GM18517 (cell line): Measurements from ENCODE around the gene SPSB2.

Source experiments
- ATAC-seq: cut with Tn5 transposase; IDR thresholded peaks from one replicate; pipeline ENCODE4 v1.9.1; 2021; ENCODE audit warnings: mild to moderate bottlenecking, moderate library complexity; ENCODE audit not compliant: unreplicated experiment

The SPSB2 gene

GRCh38 chr12:6853626-6854025 lies 19.5 kb downstream of the SPSB2 start:
- no peak for ATAC-seq

DNA sequence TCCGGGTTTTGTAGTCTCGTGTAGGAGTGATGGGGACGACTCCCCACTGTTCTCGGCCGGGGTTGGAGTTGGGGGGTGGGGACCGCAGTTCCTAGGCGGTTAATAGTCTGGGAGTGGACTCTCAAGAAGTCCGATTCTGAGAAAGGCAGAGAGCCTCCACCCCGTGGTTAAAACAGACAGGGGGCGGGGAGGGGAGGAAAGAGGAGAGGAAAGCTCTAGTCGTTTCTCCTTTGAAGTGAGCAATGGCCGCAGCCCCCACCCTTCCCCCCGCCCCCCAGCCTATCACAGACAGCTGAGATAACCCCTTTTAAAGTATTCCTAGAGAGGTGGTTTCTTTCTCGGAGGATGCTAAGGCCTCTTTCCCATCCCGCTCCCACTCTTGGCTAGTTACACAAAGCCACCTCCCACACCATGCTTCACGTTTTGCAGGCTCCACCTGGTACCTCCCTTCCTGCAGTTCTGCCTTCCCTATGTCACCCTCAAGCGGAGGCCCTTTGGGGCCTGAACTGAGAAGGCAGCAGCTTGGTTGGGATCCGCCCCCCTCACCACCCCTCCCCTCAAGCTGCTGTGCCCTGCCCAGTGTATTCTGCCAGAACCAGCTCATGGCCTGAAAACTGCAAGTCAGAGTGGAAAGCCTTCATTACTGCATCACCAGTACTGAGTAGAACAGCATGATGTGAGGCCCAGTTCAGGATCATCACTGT lies 20.3 kb downstream of the SPSB2 start:
- ATAC-seq, result no peak

DNA sequence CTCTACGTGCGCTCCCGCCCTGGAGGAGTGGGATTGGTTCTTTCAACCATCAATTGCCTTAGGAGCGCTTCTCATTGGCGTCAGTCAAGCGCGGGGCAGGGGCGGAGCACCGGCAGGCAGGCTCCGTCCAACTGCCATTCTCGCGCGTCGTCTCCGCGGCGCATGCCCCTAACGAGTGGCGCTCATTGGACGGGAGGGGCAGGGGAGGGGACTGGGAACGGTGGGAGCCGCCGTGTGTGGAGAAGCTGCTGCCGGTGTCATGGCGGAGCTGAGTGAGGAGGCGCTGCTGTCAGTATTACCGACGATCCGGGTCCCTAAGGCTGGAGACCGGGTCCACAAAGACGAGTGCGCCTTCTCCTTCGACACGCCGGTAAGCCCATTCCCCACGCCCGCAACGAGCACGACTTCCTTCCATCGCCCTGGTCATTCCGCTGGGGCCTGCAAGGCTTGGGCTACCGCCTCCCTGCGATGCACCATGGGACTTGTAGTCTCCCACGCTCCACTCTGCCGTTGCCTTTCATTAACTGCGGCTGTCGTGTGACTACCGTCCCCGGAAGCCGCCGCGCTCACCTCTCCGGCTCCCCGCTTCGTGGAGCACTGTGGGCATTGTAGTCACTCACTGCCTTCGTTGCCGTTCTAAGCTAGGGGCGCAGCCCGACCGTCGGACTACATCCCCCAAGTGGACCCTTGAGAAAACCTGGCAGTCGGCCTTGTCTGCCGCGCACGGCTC lies 21.0 kb downstream of the SPSB2 start, which contains the start of gene USP5:
USP5 (plus strand) TSS at position 230 of the 730 bp plus-strand sequence; CDS start at position 260, 30 bp downstream.
- peak; percentile 71 for ATAC-seq

DNA sequence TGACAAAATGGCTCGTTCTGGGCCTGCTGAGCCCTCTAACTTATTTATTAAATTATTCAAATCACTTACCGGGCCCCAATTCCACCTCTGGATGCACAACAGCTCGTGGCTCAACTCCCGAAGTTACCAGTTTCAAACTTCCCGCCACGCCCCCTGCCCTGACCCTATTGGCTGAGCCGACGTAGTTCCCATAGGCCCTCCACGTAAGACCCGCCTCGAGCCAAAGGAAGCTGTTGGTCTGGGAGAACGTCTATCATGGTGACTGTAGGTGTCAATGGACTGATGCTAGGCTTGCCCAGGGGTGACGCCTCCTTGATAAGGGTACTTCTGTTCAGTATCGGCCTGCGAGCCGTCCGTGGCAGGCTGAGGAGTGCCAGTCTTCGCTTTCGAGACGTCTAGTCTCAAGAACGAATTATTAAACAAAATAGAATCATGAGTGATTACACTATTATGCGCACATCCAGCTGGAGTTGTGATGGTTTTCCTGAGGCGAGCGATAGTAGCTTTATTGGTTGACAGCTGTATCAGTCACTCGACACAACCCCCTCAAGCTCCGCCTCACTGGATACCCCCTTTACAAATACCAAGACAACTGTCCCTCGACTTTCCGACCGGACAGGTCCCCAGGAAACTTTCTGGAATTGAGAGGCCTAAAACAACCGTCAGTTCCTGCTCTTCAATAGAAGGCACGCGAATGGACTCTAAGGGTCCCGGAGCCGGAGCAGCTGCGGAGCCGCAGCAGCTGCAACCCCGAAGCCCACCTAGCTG lies 21.8 kb downstream of the SPSB2 start, which contains the start of gene CDCA3:
CDCA3 (minus strand) TSS at position 134 of the 768 bp plus-strand sequence. CDS start 334 bp downstream, outside the sequence.
- ATAC-seq, result peak; percentile 62

DNA sequence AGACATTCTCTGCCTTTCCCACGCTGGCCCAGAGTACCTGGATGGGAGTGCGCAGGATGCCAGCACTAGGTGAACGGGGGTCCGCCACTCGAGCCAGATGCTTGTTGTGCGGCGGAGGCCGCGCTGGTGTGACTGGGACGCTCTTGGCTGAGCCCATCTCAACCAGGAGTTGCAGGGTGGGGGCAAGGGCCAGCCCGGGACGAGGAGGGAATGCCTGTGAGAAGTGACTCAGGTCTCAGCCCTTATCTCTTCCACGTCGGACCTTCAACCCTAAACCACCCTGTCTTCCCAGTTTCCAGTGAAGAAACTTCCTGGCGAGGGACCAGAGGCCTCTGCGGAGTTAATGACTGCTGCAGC lies 22.3 kb downstream of the SPSB2 start:
- no peak for ATAC-seq

- no peak for ATAC-seq
Measured at GRCh38 chr12:6849976-6850560, 23.0 kb downstream of the SPSB2 start.

DNA sequence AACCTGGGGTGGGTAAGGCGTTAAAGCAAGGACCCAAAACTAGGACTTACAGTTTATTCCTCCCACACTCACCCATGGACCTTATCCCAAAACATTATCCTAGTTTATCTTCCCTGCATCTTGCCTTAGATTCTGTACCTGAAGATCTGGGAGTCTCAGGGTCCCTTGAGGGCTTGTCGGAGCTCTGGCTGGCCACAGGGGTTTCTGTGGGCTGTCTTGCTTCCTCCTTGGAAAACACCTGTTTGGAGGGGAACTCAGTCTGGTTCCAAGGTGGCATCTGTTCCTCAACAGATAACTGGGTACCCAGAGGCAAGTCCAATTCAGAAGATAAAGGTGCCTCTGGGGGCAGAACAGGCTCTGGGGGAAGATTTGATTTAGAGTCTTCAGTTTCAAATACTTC lies 23.7 kb downstream of the SPSB2 start:
- ATAC-seq, result no peak

DNA sequence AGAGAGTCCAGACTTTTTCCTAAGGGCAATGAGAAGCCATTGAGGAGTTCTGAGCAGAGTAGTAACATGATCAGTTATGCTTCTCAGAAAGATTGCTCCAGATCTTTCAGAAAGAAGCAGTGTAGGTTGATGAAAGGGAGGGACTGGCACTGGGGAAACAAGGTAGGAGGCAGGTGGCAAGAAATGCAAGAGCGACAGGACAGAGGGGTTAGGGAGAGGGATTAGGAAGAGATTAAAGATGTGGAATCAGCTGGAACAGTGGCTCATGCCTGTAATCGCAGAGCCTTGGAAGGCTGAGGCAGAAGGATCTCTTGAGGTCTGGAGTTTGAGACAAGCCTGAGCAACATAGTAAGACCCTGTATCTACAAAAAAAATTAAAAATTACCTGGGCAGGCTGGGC lies 25.4 kb downstream of the SPSB2 start:
- no peak for ATAC-seq

- no peak for ATAC-seq
Measured at GRCh38 chr12:6846316-6846869, 26.7 kb downstream of the SPSB2 start.

DNA sequence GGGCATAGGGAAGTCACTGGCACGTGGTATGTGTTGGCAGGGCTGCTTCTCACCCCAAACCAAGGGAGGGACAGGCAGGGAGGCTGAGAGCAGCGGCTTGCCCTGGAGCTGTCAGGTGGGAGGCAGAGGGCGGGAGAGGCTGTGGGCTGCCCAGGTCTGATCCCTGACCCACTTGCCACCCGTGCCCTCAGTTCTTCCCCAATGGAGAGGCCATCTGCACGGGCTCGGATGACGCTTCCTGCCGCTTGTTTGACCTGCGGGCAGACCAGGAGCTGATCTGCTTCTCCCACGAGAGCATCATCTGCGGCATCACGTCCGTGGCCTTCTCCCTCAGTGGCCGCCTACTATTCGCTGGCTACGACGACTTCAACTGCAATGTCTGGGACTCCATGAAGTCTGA lies 27.7 kb downstream of the SPSB2 start:
- no peak for ATAC-seq

DNA sequence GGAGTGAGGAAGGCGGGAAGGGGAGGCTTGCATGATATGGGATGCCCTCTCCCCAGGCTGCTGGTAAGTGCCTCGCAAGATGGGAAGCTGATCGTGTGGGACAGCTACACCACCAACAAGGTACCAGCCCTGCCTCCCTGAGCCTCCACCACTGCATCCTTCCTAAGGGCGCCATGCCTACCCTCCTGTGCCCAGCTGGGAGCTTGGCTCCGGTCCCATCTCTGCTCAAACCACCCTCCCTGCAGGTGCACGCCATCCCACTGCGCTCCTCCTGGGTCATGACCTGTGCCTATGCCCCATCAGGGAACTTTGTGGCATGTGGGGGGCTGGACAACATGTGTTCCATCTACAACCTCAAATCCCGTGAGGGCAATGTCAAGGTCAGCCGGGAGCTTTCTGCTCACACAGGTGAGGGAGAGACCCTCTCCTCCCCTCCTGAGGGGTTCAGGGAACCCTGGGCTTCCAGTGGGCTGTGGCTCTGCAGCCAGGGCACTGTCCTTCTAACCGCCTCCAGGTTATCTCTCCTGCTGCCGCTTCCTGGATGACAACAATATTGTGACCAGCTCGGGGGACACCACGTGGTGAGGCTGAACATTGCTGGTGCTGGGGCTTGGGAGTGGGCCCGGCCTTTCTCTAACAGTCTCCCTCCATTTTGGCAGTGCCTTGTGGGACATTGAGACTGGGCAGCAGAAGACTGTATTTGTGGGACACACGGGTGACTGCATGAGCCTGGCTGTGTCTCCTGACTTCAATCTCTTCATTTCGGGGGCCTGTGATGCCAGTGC lies 29.8 kb downstream of the SPSB2 start:
- no peak for ATAC-seq

GRCh38 chr12:6842075-6842474 lies 31.0 kb downstream of the SPSB2 start:
- ATAC-seq, result no peak

- ATAC-seq, result no peak
Measured at GRCh38 chr12:6840761-6841515, 32.2 kb downstream of the SPSB2 start, which contains the start of gene GNB3. TSS of gene GNB3 (plus strand) at chr12:6840925. CDS start at chr12:6841288, 363 bp downstream.

DNA sequence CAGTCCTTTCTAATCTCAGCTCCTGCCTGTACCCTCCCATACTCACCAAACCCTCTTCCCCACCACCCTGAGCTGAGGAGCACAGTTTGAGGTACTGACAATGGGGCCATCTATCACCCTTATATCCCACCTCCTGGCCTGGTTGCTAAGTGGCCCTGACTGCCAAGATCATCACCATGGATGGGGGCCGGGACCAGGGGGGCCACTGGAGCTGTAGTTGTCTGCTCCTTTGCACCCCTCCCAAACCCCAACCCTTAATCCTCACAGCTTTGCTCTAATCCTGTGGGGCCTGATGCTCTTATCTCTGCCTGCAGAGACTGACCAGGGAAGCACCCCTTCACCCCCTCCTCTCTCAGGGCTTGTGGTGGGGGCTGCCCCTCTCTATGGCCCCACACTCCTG lies 32.8 kb downstream of the SPSB2 start:
- no peak for ATAC-seq

- peak; percentile 55 for ATAC-seq
Measured at GRCh38 chr12:6839482-6840201, 33.5 kb downstream of the SPSB2 start.

GRCh38 chr12:6838854-6839253 lies 34.2 kb downstream of the SPSB2 start:
- no peak for ATAC-seq

- ATAC-seq, result no peak
Measured at GRCh38 chr12:6837370-6838060, 35.6 kb downstream of the SPSB2 start.

DNA sequence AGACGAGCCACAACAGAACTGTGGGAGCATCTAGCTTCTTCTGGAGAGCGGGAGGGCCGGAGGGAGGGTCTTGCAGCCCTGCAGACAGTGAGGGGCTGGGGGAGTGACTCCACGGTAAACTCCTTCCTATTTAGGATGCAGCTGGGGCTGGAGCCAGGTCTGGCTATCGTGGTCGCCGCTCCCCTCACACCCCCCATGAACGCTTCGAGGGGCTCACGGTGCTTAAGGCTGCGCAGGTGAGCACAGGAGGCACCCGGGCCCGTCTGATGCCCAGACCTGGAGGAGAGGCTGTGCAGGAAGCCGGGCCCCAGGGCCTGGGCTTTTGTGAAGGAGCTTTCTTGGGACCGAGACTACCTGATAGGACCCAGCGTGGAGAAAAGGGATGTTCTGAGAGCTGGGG lies 36.3 kb downstream of the SPSB2 start:
- ATAC-seq, result no peak
